ENCODE data around the gene YTHDF1. TPM values are rescaled to one million over a fixed set of nuclear protein-coding genes. Genes with fewer than 3 reads are reported as not detected.

The YTHDF1 gene
- total RNA-seq, 6 experiments from 2014 or later: 35.4 to 40.0 (median 37.2) TPM

GRCh38 chr20:63256954-63257353, 41.0 kb upstream of the YTHDF1 start:
- H3K36me3 Mint-ChIP-seq (ENCODE audit: low read depth): no peaks in the 10 kb centered on the region

DNA sequence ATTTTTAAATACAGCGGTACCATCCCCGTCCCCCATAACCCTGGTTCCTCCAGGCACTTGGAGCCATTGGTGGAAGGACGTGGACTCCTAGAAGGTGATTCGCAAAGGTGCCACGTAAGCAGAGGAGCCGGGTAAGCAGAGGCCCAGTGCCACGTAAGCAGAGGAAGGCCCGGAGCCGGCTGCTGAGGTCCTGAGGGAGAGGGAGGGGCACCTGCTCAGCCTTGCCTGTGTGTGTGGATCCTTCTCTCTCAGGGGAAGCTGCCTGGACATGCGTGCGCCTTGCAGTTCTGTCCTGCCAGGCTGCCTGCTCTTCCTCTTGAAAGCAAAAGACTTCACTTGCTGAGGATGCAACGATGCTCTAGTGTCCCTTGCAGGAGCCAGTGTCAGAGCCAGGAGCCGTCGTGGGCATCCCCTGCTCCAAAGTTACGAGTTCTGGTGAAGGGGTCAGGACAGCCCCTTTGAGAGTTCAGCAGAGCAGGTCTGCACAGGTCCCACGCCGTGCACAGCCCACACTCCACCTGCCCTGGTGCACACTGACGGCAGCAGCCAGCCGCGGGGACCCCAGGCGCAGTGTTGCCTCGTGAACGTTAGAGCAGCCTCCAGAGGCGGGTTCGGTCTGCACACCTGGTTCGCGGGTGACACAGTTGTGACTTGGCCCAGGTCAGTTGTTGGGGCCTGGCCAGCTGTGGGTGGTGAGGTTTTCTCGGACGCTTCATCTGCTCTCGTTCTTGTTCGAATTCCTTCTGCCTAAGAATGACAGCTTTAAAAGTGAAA, 40.2 kb upstream of the YTHDF1 start:
- no peaks in the 10 kb centered on the region for H3K9me3 Mint-ChIP-seq
- H3K36me3 Mint-ChIP-seq (ENCODE audit: low read depth): no peaks in the 10 kb centered on the region
- H3K4me1 Mint-ChIP-seq (ENCODE audit: low read depth): no peaks in the 10 kb centered on the region
- DNase-seq: no peak
- peaks cover 61% of the 10 kb centered on the region for H3K27me3 Mint-ChIP-seq (ENCODE audit: insufficient read depth)
- H3K27ac Mint-ChIP-seq: no peak overlapping the region
- TF ChIP-seq CTCF (IDR thresholded peaks at IDR 0.05): no peak
- no peak overlapping the region for H3K4me3 Mint-ChIP-seq

More at GRCh38 chr20:63256954-63257353, 41.0 kb upstream of the YTHDF1 start:
- Mint-ChIP-seq H3K27ac (no peak overlapping the region), H3K4me3 (no peak overlapping the region; the same call in 1 of the 2 replicates), H3K27me3 (ENCODE audit: insufficient read depth) (peaks cover 68% of the 10 kb centered on the region), H3K9me3 (no peaks in the 10 kb centered on the region), H3K4me1 (ENCODE audit: low read depth) (no peaks in the 10 kb centered on the region)
- DNase-seq: no peak
- TF ChIP-seq CTCF (IDR thresholded peaks at IDR 0.05): no peak

DNA sequence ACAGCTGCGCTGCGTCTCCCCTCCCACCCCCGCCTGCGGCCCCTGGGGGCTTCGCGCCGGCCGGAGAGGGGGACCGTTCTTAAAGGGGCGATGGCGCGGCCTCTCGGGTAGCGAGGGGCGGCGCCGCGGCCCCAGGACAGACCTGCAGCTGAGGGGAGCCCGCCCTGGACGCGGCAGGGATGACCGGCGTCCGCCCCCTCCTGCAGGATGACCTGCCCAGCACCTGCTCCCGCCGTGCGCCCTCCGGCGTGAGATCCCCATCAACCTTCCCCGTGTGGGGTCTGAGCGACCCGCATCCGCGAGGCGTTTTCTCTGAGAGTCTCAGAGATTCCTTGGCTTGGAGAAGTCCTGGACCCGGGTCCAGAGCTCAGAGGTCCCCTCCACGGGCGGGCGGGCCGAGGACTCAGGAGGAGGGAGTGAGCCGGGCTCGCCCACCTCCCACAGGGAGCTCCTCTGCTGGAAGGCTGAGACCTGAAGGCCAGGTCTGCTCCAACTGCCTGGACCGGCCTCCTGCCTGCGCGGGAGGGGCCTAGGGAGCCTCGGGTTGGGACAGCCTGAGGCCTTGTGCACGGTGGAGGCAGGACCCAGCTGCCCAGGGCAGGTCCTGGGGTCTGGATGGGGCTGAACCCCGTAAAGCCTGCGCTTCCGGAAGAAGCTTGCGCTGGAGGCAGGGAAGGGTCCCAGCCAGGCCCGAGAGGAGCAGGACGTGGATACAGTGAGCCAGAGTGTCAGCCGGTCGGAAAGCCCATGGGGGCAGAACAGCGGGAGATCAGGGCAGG, 38.9 kb upstream of the YTHDF1 start:
- DNase-seq: no peak
- Mint-ChIP-seq H3K9me3 (no peaks in the 10 kb centered on the region), H3K4me3 (no peak overlapping the region), H3K27ac (no peak overlapping the region), H3K4me1 (ENCODE audit: low read depth) (no peaks in the 10 kb centered on the region), H3K27me3 (ENCODE audit: insufficient read depth) (peaks cover 52% of the 10 kb centered on the region), H3K36me3 (ENCODE audit: low read depth) (no peaks in the 10 kb centered on the region)
- TF ChIP-seq CTCF (IDR thresholded peaks at IDR 0.05): no peak

- Mint-ChIP-seq H3K4me1 (ENCODE audit: low read depth) (no peaks in the 10 kb centered on the region), H3K36me3 (ENCODE audit: low read depth) (no peaks in the 10 kb centered on the region), H3K27ac (no peak within 1 kb of the TSS), H3K4me3 (no peak within 1 kb of the TSS), H3K27me3 (ENCODE audit: insufficient read depth) (peaks cover 50% of the 10 kb centered on the region), H3K9me3 (no peaks in the 10 kb centered on the region)
- TF ChIP-seq CTCF (IDR thresholded peaks at IDR 0.05): no peak
- no peak for DNase-seq
Observed at GRCh38 chr20:63254232-63254605, 38.3 kb upstream of the YTHDF1 start, which contains the start of gene NKAIN4. NKAIN4 (minus strand) TSS chr20:63254463; CDS start chr20:63254450, 13 bp downstream.

GRCh38 chr20:63253438-63254231, 37.7 kb upstream of the YTHDF1 start:
- no peak overlapping the region for H3K27ac Mint-ChIP-seq

More at GRCh38 chr20:63253438-63254231, 37.7 kb upstream of the YTHDF1 start:
- Mint-ChIP-seq H3K4me3 (no peak overlapping the region), H3K27me3 (ENCODE audit: insufficient read depth) (peaks cover 49% of the 10 kb centered on the region), H3K9me3 (no peaks in the 10 kb centered on the region), H3K36me3 (ENCODE audit: low read depth) (no peaks in the 10 kb centered on the region), H3K4me1 (ENCODE audit: low read depth) (no peaks in the 10 kb centered on the region)
- no peak for DNase-seq
- TF ChIP-seq CTCF (IDR thresholded peaks at IDR 0.05): no peak
